ENCODE data around the gene RYR3. TPM values are rescaled to one million over a fixed set of nuclear protein-coding genes. Genes with fewer than 3 reads are reported as not detected.
"Not testable (repeated sequence)": the region's sequence is repeated elsewhere in the genome, so short reads cannot be mapped to it uniquely, and the experiment has no call there.

Gene RYR3
- total RNA-seq, 1 donor from 2014 or later: not detected

GRCh38 chr15:33569036-33569435 is 258.3 kb downstream of the RYR3 start:
- intact Hi-C loops (cut with micrococcal nuclease): no loop called here

DNA sequence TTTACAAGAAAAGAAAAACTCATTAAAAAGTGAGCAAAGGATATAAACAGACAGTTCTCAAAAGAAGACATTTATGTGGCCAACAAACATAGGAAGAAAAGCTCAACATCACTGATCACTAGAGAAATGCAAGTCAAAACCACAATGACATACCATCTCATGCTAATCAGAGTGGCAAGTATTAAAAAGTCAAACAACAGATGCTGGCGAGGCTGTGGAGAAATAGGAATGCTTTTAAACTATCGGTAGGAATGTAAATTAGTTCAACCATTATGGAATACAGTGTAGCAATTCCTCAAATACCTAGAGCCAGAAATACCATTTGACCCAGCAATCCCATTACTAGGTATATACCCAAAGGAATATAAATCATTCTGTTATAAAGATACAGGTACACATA is 267.1 kb downstream of the RYR3 start:
- intact Hi-C loops (cut with micrococcal nuclease): not testable (repeated sequence)

DNA sequence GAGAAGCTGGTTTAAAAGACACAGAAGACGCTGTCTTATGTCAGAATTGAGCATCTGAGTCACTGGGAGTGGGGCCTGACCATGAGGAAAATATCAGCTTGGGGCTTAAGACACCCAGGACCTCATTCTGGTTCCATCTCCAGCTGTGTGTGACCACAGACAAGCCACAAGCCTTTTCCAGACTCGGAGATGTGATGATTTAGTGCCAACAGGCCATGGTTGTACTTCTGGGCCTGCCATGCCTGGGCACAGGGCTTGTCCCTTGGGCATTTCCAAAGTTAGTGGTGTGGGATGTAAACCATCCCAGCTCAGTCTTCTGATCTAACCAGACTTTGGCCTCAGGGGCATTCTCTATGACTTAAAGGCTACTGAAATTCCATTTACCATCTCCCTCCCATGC is 269.8 kb downstream of the RYR3 start:
- intact Hi-C loops (cut with micrococcal nuclease): no loop called here

DNA sequence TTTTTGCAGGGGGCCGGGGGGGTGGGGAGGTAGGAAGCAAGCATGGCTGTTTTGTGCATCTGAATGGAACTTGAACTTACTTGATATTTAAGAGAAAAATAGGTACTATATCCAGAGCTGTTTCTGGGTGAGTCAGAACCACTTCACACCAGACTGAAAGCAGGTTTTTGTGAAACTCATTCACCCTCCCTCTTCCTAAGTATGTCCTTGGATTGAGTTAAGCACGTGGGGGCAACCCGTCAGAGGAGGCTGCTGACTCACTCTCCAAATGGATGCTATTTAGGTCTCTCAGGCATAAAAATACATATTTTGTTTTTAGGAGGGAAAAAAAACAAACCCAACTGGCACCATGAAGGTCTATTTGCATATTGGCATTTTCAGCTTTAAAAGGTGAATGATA is 270.3 kb downstream of the RYR3 start:
- intact Hi-C loops (cut with micrococcal nuclease): no loop called here

- intact Hi-C loops (cut with micrococcal nuclease): no loop called here
These were observed 274.0 kb downstream of the RYR3 start for GRCh38 chr15:33584797-33585196.

- intact Hi-C loops (cut with micrococcal nuclease): no loop called here
These were observed 276.3 kb downstream of the RYR3 start for GRCh38 chr15:33586786-33587697.

- intact Hi-C loops (cut with micrococcal nuclease): no loop called here
These were observed 277.0 kb downstream of the RYR3 start for GRCh38 chr15:33587773-33588172.

DNA sequence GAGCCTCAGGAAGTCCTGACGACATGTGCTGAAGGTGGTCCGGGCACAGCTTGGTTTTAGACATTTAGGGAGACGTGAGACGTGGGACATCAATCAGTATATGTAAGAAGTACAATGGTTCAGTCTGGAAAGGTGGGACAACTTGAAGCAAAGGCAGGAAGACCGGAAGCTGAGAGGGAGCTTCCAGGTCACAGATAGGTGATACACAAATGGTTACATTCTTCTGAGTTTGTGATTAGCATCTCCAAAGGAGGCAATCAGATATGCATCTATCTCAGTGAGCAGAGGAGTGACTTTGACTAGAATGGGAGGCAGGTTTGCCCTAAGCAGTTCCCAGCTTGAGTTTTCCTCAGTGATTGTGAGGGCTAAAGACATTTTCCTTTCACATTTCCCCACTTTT is 282.1 kb downstream of the RYR3 start:
- intact Hi-C loops (cut with micrococcal nuclease): no loop called here

DNA sequence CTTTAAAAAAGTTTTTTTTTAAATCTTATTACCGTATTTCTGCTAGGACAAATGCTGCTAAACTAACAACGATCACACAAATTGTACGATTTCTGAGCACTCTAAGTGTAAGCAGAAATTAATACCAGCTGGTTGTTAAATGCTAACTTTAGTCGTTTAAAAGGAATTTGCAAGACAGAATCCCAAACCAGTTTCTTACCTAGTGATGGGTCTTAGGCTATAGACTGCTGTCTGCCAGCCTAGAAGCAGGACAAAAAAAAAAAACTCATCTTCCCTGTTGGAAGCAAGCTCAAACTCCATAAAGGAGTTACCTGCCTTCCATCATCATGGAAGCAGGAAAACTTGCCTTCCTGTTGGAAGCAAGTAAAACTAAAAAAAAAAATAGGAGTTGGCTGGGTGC is 287.6 kb downstream of the RYR3 start:
- intact Hi-C loops (cut with micrococcal nuclease): not testable (repeated sequence)

- intact Hi-C loops (cut with micrococcal nuclease): no loop called here
These were observed 289.4 kb downstream of the RYR3 start for GRCh38 chr15:33600212-33600611.

DNA sequence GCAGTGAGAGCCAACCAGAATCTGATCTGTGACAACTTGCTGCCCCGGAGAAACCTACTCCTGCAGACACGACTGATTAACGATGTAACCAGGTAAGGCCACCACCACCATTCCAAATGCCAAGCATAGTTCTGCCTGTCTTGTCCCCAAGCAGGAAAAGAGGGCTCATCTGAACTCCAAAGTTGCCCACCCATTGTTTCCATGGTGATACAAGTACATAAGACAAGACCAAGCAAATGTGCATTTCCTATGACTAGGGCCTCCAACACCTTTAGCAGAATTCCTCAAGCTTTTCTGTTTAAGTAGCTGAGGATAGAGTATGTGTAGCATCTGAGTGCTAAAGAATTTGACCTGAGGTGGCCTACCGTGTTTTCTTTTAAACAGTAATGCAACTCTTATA is 290.7 kb downstream of the RYR3 start:
- intact Hi-C loops (cut with micrococcal nuclease): no loop called here

GRCh38 chr15:33608714-33609113 is 297.9 kb downstream of the RYR3 start:
- intact Hi-C loops (cut with micrococcal nuclease): no loop called here

- intact Hi-C loops (cut with micrococcal nuclease): no loop called here
These were observed 302.0 kb downstream of the RYR3 start for GRCh38 chr15:33612721-33613304.

- intact Hi-C loops (cut with micrococcal nuclease): no loop called here
These were observed 305.7 kb downstream of the RYR3 start for GRCh38 chr15:33616475-33616874.

DNA sequence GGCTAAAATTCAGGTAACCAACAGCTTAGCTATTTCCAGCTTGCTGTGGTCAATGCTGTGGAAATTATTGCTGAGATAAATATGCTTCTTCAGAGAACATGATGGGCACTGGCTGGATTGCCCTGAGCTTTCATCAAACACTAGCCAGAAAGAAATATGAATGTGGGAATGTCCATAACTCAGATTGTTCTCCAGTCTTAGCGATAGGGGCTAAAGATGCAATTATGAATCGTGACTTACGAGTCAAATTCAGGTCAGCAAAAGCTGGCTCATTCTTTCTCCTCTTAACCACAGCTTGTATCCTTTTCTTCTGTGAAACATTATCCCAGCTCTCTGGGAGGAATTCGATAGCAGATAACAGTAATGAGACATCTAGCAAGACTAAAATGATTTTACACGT is 307.6 kb downstream of the RYR3 start:
- intact Hi-C loops (cut with micrococcal nuclease): no loop called here

- intact Hi-C loops (cut with micrococcal nuclease): no loop called here
These were observed 310.4 kb downstream of the RYR3 start for GRCh38 chr15:33621141-33621540.

GRCh38 chr15:33623010-33623409 is 312.2 kb downstream of the RYR3 start:
- intact Hi-C loops (cut with micrococcal nuclease): no loop called here

DNA sequence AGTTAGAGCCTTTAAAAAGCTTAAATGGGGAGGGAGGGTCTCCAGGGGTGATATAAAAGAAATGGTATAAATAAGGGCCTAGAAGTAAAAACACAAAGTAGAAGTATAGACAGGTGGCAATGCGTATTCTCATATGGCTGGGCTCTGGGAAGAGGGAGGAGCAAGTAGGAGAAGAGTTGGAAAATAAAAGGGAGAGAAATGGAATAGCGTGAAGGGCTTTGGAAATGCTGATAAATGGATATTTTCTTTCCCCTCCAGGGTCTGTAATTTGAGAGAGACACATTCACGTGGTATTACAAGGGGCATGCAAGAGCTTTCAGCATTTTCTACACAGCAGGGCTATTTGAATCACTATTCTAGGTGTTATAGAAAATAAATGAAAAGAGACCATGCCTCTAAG is 313.7 kb downstream of the RYR3 start:
- intact Hi-C loops (cut with micrococcal nuclease): no loop called here

DNA sequence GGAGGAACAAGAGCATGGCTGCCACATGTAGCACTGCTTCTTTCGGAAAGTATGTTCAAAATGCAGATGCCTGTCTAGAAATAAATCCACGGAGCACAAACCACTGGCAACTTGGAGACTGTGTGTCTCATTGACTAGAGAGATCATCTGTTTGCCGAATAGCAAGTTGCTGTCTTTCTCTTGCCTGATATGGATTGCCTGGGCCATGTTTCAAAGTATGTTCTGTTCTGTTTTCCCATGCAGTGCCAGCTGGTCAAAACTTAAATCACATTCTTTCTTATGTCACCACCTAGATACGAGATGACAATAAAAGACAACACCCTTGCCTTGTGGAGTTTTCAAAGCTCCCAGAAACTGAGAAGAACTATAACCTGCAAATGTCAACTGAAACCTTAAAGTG is 318.9 kb downstream of the RYR3 start:
- intact Hi-C loops (cut with micrococcal nuclease): no loop called here

DNA sequence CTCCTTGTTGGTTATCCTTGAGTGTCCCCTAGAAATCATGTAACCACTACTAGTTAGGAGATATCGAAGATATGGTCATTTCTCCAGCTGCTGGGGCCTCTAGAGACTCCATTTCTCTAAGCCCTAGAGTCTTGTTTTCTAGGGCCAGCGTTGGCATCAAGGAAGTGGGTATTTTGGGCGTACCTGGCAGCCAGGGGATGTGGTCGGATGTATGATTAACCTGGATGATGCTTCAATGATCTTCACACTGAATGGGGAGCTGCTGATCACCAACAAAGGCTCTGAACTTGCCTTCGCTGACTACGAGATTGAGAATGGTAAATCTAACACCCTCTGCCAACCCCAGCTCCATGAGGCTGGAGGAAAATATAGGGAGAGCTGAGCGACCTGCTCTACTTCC is 325.5 kb downstream of the RYR3 start:
- intact Hi-C loops (cut with micrococcal nuclease): no loop called here

DNA sequence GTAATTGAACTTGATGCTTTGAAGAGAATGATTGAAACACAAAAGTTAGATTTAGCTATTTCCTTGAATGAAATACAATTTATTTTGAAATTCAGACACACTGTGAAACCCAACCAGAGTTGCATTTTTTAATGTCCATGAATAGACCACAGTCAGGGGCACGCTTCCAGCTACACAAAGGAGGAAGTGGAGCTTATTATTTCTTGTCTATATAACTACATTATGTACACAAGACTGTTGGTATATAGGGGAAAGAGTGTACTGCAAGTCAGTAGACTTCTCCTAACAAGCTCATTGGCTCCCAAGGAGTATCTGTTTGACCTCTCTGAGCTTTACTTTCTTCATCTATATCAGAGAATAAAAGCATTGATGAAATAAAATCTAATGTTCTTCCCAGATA is 326.2 kb downstream of the RYR3 start:
- intact Hi-C loops (cut with micrococcal nuclease): no loop called here

DNA sequence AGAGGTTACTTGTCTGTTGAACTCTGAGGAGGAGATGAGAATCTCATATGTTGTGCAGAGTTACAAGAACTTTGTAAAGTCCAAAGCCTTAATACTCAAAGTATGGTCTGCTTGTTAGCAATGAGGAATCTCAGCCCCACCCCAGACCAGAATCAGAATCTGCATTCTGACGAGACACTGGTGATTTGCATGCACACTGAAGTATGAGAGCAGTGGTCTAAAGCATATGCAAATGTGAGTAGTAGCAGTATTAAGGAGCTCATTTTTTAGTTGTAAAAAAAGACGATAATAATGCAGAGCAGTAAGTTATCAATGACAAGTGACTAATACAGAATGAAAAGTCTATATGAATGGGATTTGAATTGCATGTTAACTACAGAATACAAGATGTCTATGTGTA is 327.7 kb downstream of the RYR3 start:
- intact Hi-C loops (cut with micrococcal nuclease): no loop called here

GRCh38 chr15:33639051-33639450 is 328.3 kb downstream of the RYR3 start:
- intact Hi-C loops (cut with micrococcal nuclease): no loop called here
